ENCODE measurements around the gene SLC16A7. TPM values are rescaled to one million over a fixed set of nuclear protein-coding genes. Genes with fewer than 3 reads are reported as not detected.

Gene SLC16A7
- total RNA-seq, 1 donor from 2014 or later, result 32.6 TPM

DNA sequence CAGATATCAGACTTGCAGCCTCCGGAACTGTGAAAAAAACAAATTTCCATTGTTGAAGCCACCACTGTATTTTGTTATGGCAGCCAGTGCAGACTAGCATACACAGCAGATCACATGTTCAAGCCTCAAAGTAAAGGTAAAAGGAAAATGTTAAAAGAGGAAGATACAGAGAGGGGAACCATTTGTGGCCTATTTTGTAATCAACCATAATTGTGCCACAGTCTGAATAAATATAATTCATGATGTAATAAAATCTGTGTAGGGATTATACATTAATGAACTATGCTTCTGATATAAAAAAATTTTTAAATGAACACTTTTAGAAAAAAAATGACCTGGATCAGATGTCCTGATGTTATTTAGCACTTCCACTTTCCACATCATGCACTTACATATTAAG, 79.6 kb downstream of the SLC16A7 start:
- no peaks in the 10 kb centered on the region for H3K36me3 Mint-ChIP-seq (ENCODE audit: unreplicated experiment)
- no peak for DNase-seq (ENCODE audit: extremely low spot score, unreplicated experiment)

DNA sequence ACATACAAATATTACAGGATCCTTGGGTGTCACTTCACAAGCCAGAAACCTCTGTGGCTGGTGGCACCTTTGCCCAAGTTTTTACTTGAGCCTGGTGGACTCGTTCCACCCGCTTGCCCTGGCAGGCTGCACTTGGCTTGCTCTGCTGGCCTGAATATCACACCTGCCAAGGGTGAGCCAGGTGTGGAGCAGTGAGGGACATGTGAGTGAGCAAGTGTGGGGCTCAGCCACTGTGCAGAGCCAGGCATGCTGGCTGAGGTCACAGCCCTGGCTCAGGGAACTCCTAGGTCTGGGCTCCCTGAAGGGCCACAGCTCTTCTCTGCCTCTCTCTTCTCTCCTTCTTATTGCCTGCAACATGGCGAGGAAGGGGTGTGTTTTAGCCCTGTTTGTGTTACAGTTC, 82.0 kb downstream of the SLC16A7 start:
- DNase-seq (ENCODE audit: extremely low spot score, unreplicated experiment), result no peak
- Mint-ChIP-seq H3K9me3 (ENCODE audit: unreplicated experiment) (no peaks in the 10 kb centered on the region), H3K27me3 (ENCODE audit: unreplicated experiment) (no peaks in the 10 kb centered on the region), H3K4me3 (ENCODE audit: unreplicated experiment) (no peak overlapping the region), H3K4me1 (ENCODE audit: unreplicated experiment) (peaks cover 7% of the 10 kb centered on the region), H3K27ac (ENCODE audit: unreplicated experiment) (no peak overlapping the region), H3K36me3 (ENCODE audit: unreplicated experiment) (no peaks in the 10 kb centered on the region)
- TF ChIP-seq, protein P1, sequence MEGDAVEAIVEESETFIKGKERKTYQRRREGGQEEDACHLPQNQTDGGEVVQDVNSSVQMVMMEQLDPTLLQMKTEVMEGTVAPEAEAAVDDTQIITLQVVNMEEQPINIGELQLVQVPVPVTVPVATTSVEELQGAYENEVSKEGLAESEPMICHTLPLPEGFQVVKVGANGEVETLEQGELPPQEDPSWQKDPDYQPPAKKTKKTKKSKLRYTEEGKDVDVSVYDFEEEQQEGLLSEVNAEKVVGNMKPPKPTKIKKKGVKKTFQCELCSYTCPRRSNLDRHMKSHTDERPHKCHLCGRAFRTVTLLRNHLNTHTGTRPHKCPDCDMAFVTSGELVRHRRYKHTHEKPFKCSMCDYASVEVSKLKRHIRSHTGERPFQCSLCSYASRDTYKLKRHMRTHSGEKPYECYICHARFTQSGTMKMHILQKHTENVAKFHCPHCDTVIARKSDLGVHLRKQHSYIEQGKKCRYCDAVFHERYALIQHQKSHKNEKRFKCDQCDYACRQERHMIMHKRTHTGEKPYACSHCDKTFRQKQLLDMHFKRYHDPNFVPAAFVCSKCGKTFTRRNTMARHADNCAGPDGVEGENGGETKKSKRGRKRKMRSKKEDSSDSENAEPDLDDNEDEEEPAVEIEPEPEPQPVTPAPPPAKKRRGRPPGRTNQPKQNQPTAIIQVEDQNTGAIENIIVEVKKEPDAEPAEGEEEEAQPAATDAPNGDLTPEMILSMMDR (IDR thresholded peaks at IDR 0.05), result no peak

More for the DNA sequence above, 79.6 kb downstream of the SLC16A7 start:
- Mint-ChIP-seq H3K27me3 (ENCODE audit: unreplicated experiment) (no peaks in the 10 kb centered on the region), H3K4me3 (ENCODE audit: unreplicated experiment) (no peak overlapping the region), H3K4me1 (ENCODE audit: unreplicated experiment) (no peaks in the 10 kb centered on the region), H3K9me3 (ENCODE audit: unreplicated experiment) (no peaks in the 10 kb centered on the region), H3K27ac (ENCODE audit: unreplicated experiment) (no peak overlapping the region)
- TF ChIP-seq, protein P1 (IDR thresholded peaks at IDR 0.05), result no peak

DNA sequence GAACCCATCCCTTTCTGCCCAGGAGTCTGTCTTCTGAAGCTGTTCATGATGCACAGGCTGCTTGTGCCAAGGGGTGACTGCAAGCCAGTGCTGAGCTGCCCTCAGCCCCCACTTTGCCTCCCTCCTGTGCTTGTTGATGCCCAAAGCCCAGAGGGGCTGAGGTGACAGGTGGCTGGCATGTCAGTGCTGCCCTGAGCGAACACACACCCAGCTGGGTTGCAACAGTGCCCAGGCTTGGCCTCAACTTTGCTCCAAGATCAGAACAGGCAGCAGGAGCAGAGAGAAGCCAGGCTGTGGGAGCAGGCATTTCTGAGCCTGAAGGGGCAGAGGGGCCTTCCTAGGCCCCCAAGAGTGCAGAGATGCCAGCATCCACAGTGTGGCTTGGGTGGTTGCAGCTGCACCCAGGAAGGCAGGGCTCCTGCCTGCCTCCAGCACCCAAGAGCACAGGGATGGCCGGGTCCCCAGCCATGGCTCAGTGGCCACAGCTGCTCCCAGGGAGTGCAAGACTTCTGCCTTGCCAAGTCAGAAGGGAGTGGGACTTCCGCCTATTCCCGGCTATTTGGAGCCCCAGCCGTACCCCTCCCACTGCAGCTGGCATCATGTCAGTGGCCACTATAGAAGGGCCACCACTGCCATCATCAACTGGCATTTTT, 83.1 kb downstream of the SLC16A7 start:
- H3K36me3 Mint-ChIP-seq (ENCODE audit: unreplicated experiment), result no peaks in the 10 kb centered on the region

DNA sequence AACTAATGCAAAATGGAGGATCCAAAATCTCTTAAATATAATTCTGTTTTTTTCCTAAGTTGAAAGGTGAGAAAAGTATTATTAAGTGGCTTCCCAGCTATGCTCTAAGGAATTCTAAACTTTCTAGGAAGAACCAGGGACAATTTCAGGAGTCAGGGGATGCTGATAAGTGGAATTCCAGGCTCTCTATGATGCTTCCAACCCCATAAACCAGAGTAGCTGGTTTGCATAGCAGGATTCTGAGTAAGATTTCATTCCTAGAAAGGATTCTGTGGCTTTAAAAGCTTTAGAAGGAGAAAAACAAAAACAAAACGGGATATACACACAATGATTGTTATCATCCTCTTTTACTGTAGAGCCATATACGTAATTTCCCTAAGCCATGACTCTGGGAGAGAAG, 93.9 kb downstream of the SLC16A7 start:
- TF ChIP-seq, protein P1 (IDR thresholded peaks at IDR 0.05), result no peak
- Mint-ChIP-seq H3K9me3 (ENCODE audit: unreplicated experiment) (peaks cover 6% of the 10 kb centered on the region), H3K27ac (ENCODE audit: unreplicated experiment) (no peak overlapping the region), H3K27me3 (ENCODE audit: unreplicated experiment) (no peaks in the 10 kb centered on the region), H3K4me3 (ENCODE audit: unreplicated experiment) (no peak overlapping the region), H3K36me3 (ENCODE audit: unreplicated experiment) (peaks cover 8% of the 10 kb centered on the region), H3K4me1 (ENCODE audit: unreplicated experiment) (no peaks in the 10 kb centered on the region)
- DNase-seq (ENCODE audit: extremely low spot score, unreplicated experiment), result no peak

More for the DNA sequence above, 83.1 kb downstream of the SLC16A7 start:
- H3K4me1 Mint-ChIP-seq (ENCODE audit: unreplicated experiment), result peaks cover 7% of the 10 kb centered on the region
- no peak overlapping the region for H3K27ac Mint-ChIP-seq (ENCODE audit: unreplicated experiment)
- no peak for DNase-seq (ENCODE audit: extremely low spot score, unreplicated experiment)
- no peak overlapping the region for H3K4me3 Mint-ChIP-seq (ENCODE audit: unreplicated experiment)
- no peaks in the 10 kb centered on the region for H3K27me3 Mint-ChIP-seq (ENCODE audit: unreplicated experiment)
- TF ChIP-seq, protein P1 (IDR thresholded peaks at IDR 0.05), result no peak
- no peaks in the 10 kb centered on the region for H3K9me3 Mint-ChIP-seq (ENCODE audit: unreplicated experiment)

DNA sequence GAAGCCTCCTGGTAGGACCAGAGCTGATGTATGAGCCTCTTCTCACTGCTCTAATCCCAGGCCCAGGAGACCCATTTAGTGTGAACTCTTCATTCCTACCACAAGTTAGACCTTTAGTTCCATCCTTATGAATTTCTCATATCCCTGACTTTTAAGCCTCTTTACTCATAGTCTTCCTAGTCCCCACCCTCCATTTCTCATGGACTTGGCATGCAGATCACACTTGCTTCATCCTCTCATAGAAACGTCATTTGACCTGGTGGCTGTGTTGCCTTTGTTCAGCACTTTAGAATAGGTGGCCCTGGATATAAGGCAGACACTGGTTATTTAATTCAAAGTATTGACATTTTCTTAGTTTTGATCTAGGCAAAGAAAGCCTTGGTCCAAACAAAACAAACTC, 99.5 kb downstream of the SLC16A7 start:
- Mint-ChIP-seq H3K4me1 (ENCODE audit: unreplicated experiment) (peaks cover 12% of the 10 kb centered on the region), H3K27ac (ENCODE audit: unreplicated experiment) (no peak overlapping the region), H3K27me3 (ENCODE audit: unreplicated experiment) (no peaks in the 10 kb centered on the region), H3K36me3 (ENCODE audit: unreplicated experiment) (peaks cover 8% of the 10 kb centered on the region), H3K9me3 (ENCODE audit: unreplicated experiment) (peaks cover 6% of the 10 kb centered on the region), H3K4me3 (ENCODE audit: unreplicated experiment) (no peak overlapping the region)
- no peak for DNase-seq (ENCODE audit: extremely low spot score, unreplicated experiment)
- TF ChIP-seq, protein P1 (IDR thresholded peaks at IDR 0.05), result no peak
